Osteocyte (in vitro differentiated cells): Measurements from ENCODE around the gene RPTOR. TPM values are rescaled to one million over a fixed set of nuclear protein-coding genes. Genes with fewer than 3 reads are reported as not detected.
A peak's percentile ranks its signal among the peaks of the same experiment; 100 is the strongest.

Experiments
- DNase-seq: peaks from one replicate; pipeline ENCODE4 v3.0.0; 2021; ENCODE audit warnings: mixed read lengths; ENCODE audit not compliant: unreplicated experiment; ENCODE audit errors: extremely low spot score
- H3K27ac Mint-ChIP-seq: one replicate; pipeline ENCODE4 v1.8.0; 2021; ENCODE audit warnings: mild to moderate bottlenecking, mixed read lengths; ENCODE audit not compliant: unreplicated experiment
- H3K27me3 Mint-ChIP-seq: one replicate; pipeline ENCODE4 v1.8.0; 2021; ENCODE audit warnings: mixed read lengths; ENCODE audit not compliant: unreplicated experiment
- H3K36me3 Mint-ChIP-seq: one replicate; pipeline ENCODE4 v1.8.0; 2021; ENCODE audit warnings: mixed read lengths; ENCODE audit not compliant: unreplicated experiment
- H3K4me1 Mint-ChIP-seq: one replicate; pipeline ENCODE4 v1.8.0; 2021; ENCODE audit warnings: mixed read lengths; ENCODE audit not compliant: unreplicated experiment
- H3K4me3 Mint-ChIP-seq: one replicate; pipeline ENCODE4 v1.8.0; 2021; ENCODE audit warnings: mild to moderate bottlenecking, moderate library complexity, mixed read lengths; ENCODE audit not compliant: unreplicated experiment
- H3K9me3 Mint-ChIP-seq: one replicate; pipeline ENCODE4 v1.8.0; 2021; ENCODE audit warnings: mixed read lengths; ENCODE audit not compliant: unreplicated experiment
- CTCF ChIP-seq: fragments of 200-600 bp; sonication (generic); IDR thresholded peaks from 2 replicates; pipeline ENCODE4 v1.5.0; 2021; ENCODE audit warnings: antibody characterized with exemption, mild to moderate bottlenecking, moderate library complexity
- total RNA-seq: library from RNA; stranded (reverse); gene quantifications from 2 replicates; pipeline ENCODE4 v1.2.1, GENCODE V29; 2021

RPTOR gene
- total RNA-seq, 1 donor from 2014 or later: 36.0 TPM

- Mint-ChIP-seq H3K27ac (no peak overlapping the region), H3K9me3 (no peaks in the 10 kb centered on the region), H3K4me3 (no peak overlapping the region), H3K4me1 (no peaks in the 10 kb centered on the region), H3K36me3 (no peaks in the 10 kb centered on the region), H3K27me3 (peaks cover 8% of the 10 kb centered on the region)
- no peak for TF ChIP-seq CTCF
- no peak for DNase-seq
These were observed 6.2 kb upstream of the RPTOR start for GRCh38 chr17:80538484-80538883.

GRCh38 chr17:80539022-80539641 lies 5.5 kb upstream of the RPTOR start:
- Mint-ChIP-seq H3K36me3 (no peaks in the 10 kb centered on the region), H3K4me1 (no peaks in the 10 kb centered on the region), H3K27ac (no peak overlapping the region), H3K27me3 (peaks cover 8% of the 10 kb centered on the region), H3K9me3 (no peaks in the 10 kb centered on the region), H3K4me3 (no peak overlapping the region)
- no peak for DNase-seq
- no peak for TF ChIP-seq CTCF

GRCh38 chr17:80545499-80545826 lies 825 bp downstream of the RPTOR start:
- H3K4me3 Mint-ChIP-seq: peak overlapping the region; percentile 89
- no peaks in the 10 kb centered on the region for H3K27me3 Mint-ChIP-seq
- H3K27ac Mint-ChIP-seq: peak overlapping the region; percentile 89
- H3K9me3 Mint-ChIP-seq: no peaks in the 10 kb centered on the region
- DNase-seq: no peak
- TF ChIP-seq CTCF: no peak
- peaks cover 31% of the 10 kb centered on the region for H3K4me1 Mint-ChIP-seq
- H3K36me3 Mint-ChIP-seq: no peaks in the 10 kb centered on the region

- DNase-seq: no peak
- Mint-ChIP-seq H3K27ac (no peak overlapping the region), H3K27me3 (no peaks in the 10 kb centered on the region)
These were observed 1.6 kb downstream of the RPTOR start for GRCh38 chr17:80546267-80546666.

GRCh38 chr17:80552523-80552922 lies 7.9 kb downstream of the RPTOR start:
- H3K4me3 Mint-ChIP-seq: no peak overlapping the region
- no peak for DNase-seq
- H3K9me3 Mint-ChIP-seq: no peaks in the 10 kb centered on the region
- peaks cover 14% of the 10 kb centered on the region for H3K4me1 Mint-ChIP-seq
- H3K27me3 Mint-ChIP-seq: no peaks in the 10 kb centered on the region
- peaks cover 6% of the 10 kb centered on the region for H3K36me3 Mint-ChIP-seq
- H3K27ac Mint-ChIP-seq: no peak overlapping the region
- no peak for TF ChIP-seq CTCF

More at GRCh38 chr17:80546267-80546666, 1.6 kb downstream of the RPTOR start:
- TF ChIP-seq CTCF: no peak
- Mint-ChIP-seq H3K9me3 (no peaks in the 10 kb centered on the region), H3K36me3 (no peaks in the 10 kb centered on the region), H3K4me3 (peak overlapping the region; percentile 89), H3K4me1 (peaks cover 31% of the 10 kb centered on the region)
